A549 (cell line): ENCODE results near the gene C16orf89. TPM values are rescaled to one million over a fixed set of nuclear protein-coding genes. Genes with fewer than 3 reads are reported as not detected.

Experiments
- ATAC-seq, 2 experiments: fragments of 200-7000 bp in 1 of 2; fragments of >200 bp in 1 of 2; cut with Nextera tagmentation in 1 of 2; cut with Tn5 transposase in 1 of 2; 3 replicates each; pipeline versions ENCODE4 v1.8.0 to v1.9.1; 2018 to 2020; ENCODE audit warnings: mild to moderate bottlenecking in 1 of 2, moderate library complexity in 1 of 2
- CTCF ChIA-PET: fragments of 300-600 bp; sonication (Branson Sonifier 250); formaldehyde crosslinking; extraction: SDS; loops from one replicate; lab custom pipeline; 2021; ENCODE audit warnings: antibody characterized with exemption, inconsistent platforms; lab: Yijun Ruan, JAX
- POLR2A ChIA-PET: fragments of 350-600 bp; formaldehyde crosslinking; extraction: SDS; loops from one replicate; lab custom pipeline; 2021; ENCODE audit warnings: antibody characterized with exemption, inconsistent platforms; lab: Yijun Ruan, JAX
- DNase-seq, 2 experiments: peaks; one replicate each; pipeline versions ENCODE4 v3.0.0 to v3.0.0-alpha.2; 2011 to 2016; ENCODE audit warnings: low read depth in 1 of 2, low spot score in 1 of 2
- FAIRE-seq: peaks from 2 replicates; lab custom pipeline; 2011; peaks lifted over from hg19 to GRCh38; lab: Jason Lieb, UNC
- H3K27ac ChIP-seq, 2 experiments: fragments of >200 bp; sonication (Bioruptor Twin); formaldehyde crosslinking; 3 replicates each; pipeline ENCODE4 v1.5.1; 2016 to 2017
- H3K4me1 ChIP-seq: fragments of >200 bp; sonication (Bioruptor Twin); formaldehyde crosslinking; 3 replicates; pipeline ENCODE4 v1.6.1; 2016
- H3K4me2 ChIP-seq: fragments of >200 bp; sonication (Bioruptor Twin); formaldehyde crosslinking; 3 replicates; pipeline ENCODE4 v1.6.1; 2016
- H3K4me3 ChIP-seq: fragments of >200 bp; sonication (Bioruptor Twin); formaldehyde crosslinking; 3 replicates; pipeline ENCODE4 v1.5.1; 2016
- H3K9me3 ChIP-seq: fragments of >200 bp; sonication (Bioruptor Twin); formaldehyde crosslinking; 3 replicates; pipeline ENCODE4 v1.6.1; 2016
- ATOH8 ChIP-seq: fragments of 250-450 bp; sonication (Bioruptor Pico); IDR thresholded peaks from 2 replicates; pipeline ENCODE4 v1.5.0; 2020; ENCODE audit warnings: low read depth, mild to moderate bottlenecking, moderate library complexity
- BHLHE40 ChIP-seq: IDR thresholded peaks from 2 replicates; pipeline ENCODE4 v1.6.1; 2012; ENCODE audit warnings: low read depth, low read length, inconsistent platforms
- CEBPB ChIP-seq, 2 experiments: fragments of >200 bp in 1 of 2; sonication (Bioruptor Twin) in 1 of 2; formaldehyde crosslinking in 1 of 2; IDR thresholded peaks; 2 replicates each; pipeline ENCODE4 v1.6.1; 2012 to 2016
- CHD4 ChIP-seq: fragments of 200-600 bp; sonication (generic); IDR thresholded peaks from 2 replicates; pipeline ENCODE4 v1.6.1; 2016; ENCODE audit warnings: antibody characterized with exemption, mild to moderate bottlenecking, borderline replicate concordance
- EP300 ChIP-seq, 2 experiments: fragments of >200 bp; sonication (Bioruptor Twin); formaldehyde crosslinking; IDR thresholded peaks; 2 replicates in 1 of 2; 3 replicates in 1 of 2; pipeline ENCODE4 v1.6.1; 2016 to 2017
- ESRRA ChIP-seq: fragments of 150-350 bp; IDR thresholded peaks from 2 replicates; pipeline ENCODE4 v1.6.1; 2014; ENCODE audit warnings: mild to moderate bottlenecking, low read length, borderline replicate concordance
- FOSL2 ChIP-seq, 2 experiments: fragments of 450-650 bp in 1 of 2; fragments of >200 bp in 1 of 2; sonication (Bioruptor Twin) in 1 of 2; formaldehyde crosslinking; IDR thresholded peaks; 2 replicates each; pipeline versions ENCODE4 v1.5.0 to v1.6.1; 2016 to 2020; ENCODE audit warnings: mild to moderate bottlenecking in 1 of 2, moderate library complexity in 1 of 2
- GATA3 ChIP-seq: IDR thresholded peaks from 2 replicates; pipeline ENCODE4 v1.6.1; 2012; ENCODE audit warnings: borderline replicate concordance
- HDAC2 ChIP-seq: fragments of 200-600 bp; sonication (generic); IDR thresholded peaks from 2 replicates; pipeline ENCODE4 v1.6.1; 2016
- HES2 ChIP-seq: fragments of >200 bp; sonication (Bioruptor Twin); formaldehyde crosslinking; IDR thresholded peaks from 2 replicates; pipeline ENCODE4 v1.6.1; 2016
- HEYL ChIP-seq: fragments of 250-450 bp; sonication (Bioruptor Pico); IDR thresholded peaks from 2 replicates; pipeline ENCODE4 v1.8.0; 2021; ENCODE audit warnings: mild to moderate bottlenecking, moderate library complexity
- HOXA7 ChIP-seq: fragments of 250-450 bp; sonication (Bioruptor Pico); IDR thresholded peaks from 2 replicates; pipeline ENCODE4 v1.5.0; 2020; ENCODE audit warnings: mild to moderate bottlenecking, moderate library complexity
- HOXB5 ChIP-seq: fragments of 250-450 bp; sonication (Bioruptor Pico); IDR thresholded peaks from 2 replicates; pipeline ENCODE4 v1.5.0; 2020; ENCODE audit warnings: mild to moderate bottlenecking, moderate library complexity
- JUNB ChIP-seq: fragments of >200 bp; sonication (Bioruptor Twin); formaldehyde crosslinking; IDR thresholded peaks from 2 replicates; pipeline ENCODE4 v1.6.1; 2016
- MYC ChIP-seq: IDR thresholded peaks from 2 replicates; pipeline ENCODE4 v1.6.1; 2012; ENCODE audit warnings: mild to moderate bottlenecking, inconsistent platforms, low read length, improper control_type of control experiment, borderline replicate concordance
- PHF8 ChIP-seq: fragments of 200-600 bp; sonication (generic); IDR thresholded peaks from 2 replicates; pipeline ENCODE4 v1.6.1; 2016; ENCODE audit warnings: low read depth, mild to moderate bottlenecking, antibody characterized with exemption, moderate library complexity, borderline replicate concordance
- TP53 ChIP-seq: fragments of 250-450 bp; sonication (Bioruptor Pico); IDR thresholded peaks from 2 replicates; pipeline ENCODE4 v1.5.0; 2021; ENCODE audit warnings: mild to moderate bottlenecking, moderate library complexity
- ZC3H11A ChIP-seq: fragments of 450-650 bp; IDR thresholded peaks from 2 replicates; pipeline ENCODE4 v1.6.1; 2014; ENCODE audit warnings: antibody characterized with exemption, mild to moderate bottlenecking
- ZFP36 ChIP-seq: fragments of 450-650 bp; IDR thresholded peaks from 2 replicates; pipeline ENCODE4 v1.6.1; 2014; ENCODE audit warnings: borderline replicate concordance; ENCODE audit not compliant: partially characterized antibody
- ZNF302 ChIP-seq: fragments of 250-450 bp; sonication (Bioruptor Pico); IDR thresholded peaks from 2 replicates; pipeline ENCODE4 v1.9.0; 2021; ENCODE audit warnings: inconsistent platforms, mild to moderate bottlenecking, moderate library complexity
- WGBS: methylation state at CpG from one replicate; pipeline ENCODE4 v1.1.6; 2017; ENCODE audit errors: missing lambda C conversion rate; 5-methylcytosine and 5-hydroxymethylcytosine counted together
- polyA plus RNA-seq, 4 experiments: library from polyadenylated mRNA; depleted of rRNA in 3 of 4; stranded (reverse); fragments of >200 nt; fragmentation: RNase III in 1 of 4; extraction: RNeasy Plus Mini Kit Qiagen cat#74134 plus additional on column Dnase treatment in 1 of 4; gene quantifications; 2 replicates in 3 of 4; 3 replicates in 1 of 4; pipeline ENCODE4 v1.2.3, GENCODE V29; 2011 to 2017
- TF ChIP-seq, protein P1 (sequence below): IDR thresholded peaks from 2 replicates; pipeline ENCODE4 v1.6.1; 2012; ENCODE audit warnings: low read depth, borderline replicate concordance
- TF ChIP-seq, protein P2 (sequence below): fragments of >200 bp; sonication (Bioruptor Twin); formaldehyde crosslinking; IDR thresholded peaks from 3 replicates; pipeline ENCODE4 v1.6.1; 2016
- TF ChIP-seq, protein P3 (sequence below): IDR thresholded peaks from 2 replicates; pipeline ENCODE4 v1.6.1; 2012

C16orf89 gene
- polyA plus RNA-seq, 2 of the 4 experiments (the other 2 are of a cell fraction): not detected

GRCh38 chr16:5001571-5001970 is 64.2 kb downstream of the C16orf89 start:
- no peaks in the 10 kb centered on the region for H3K4me1 ChIP-seq
- no peak overlapping the region for H3K4me2 ChIP-seq
- no peak for TF ChIP-seq MYC
- no peak for TF ChIP-seq PHF8
- no peak for TF ChIP-seq GATA3
- TF ChIP-seq FOSL2 (IDR thresholded peaks at IDR 0.05): no peak
- no peak for TF ChIP-seq FOSL2 (CRISPR knock-in tag; IDR thresholded peaks at IDR 0.05)
- no peak for TF ChIP-seq ZFP36
- TF ChIP-seq, protein P1, sequence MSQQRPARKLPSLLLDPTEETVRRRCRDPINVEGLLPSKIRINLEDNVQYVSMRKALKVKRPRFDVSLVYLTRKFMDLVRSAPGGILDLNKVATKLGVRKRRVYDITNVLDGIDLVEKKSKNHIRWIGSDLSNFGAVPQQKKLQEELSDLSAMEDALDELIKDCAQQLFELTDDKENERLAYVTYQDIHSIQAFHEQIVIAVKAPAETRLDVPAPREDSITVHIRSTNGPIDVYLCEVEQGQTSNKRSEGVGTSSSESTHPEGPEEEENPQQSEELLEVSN: no peak
- no peak for TF ChIP-seq ZC3H11A
- TF ChIP-seq HEYL: no peak
- no peak for TF ChIP-seq HOXA7 (CRISPR knock-in tag)
- no peak for TF ChIP-seq ZNF302 (CRISPR knock-in tag)
- no peak for TF ChIP-seq BHLHE40
- no peak for TF ChIP-seq ESRRA
- TF ChIP-seq, protein P2, sequence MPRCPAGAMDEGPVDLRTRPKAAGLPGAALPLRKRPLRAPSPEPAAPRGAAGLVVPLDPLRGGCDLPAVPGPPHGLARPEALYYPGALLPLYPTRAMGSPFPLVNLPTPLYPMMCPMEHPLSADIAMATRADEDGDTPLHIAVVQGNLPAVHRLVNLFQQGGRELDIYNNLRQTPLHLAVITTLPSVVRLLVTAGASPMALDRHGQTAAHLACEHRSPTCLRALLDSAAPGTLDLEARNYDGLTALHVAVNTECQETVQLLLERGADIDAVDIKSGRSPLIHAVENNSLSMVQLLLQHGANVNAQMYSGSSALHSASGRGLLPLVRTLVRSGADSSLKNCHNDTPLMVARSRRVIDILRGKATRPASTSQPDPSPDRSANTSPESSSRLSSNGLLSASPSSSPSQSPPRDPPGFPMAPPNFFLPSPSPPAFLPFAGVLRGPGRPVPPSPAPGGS: no peak
- FAIRE-seq (no peak), DNase-seq (no peak), ATAC-seq (no peak)
- ChIA-PET POLR2A (no interaction called here), CTCF (interaction anchor here (0.6 kb wide), 2 partner anchors 70 to 583 kb away, joined by 4 to 6 read pairs; partner anchors contain the start of gene ALG1)
- H3K9me3 ChIP-seq: no peaks in the 10 kb centered on the region
- H3K27ac ChIP-seq: no peak overlapping the region
- 74% methylated on average over 7 of the region's 7 CpGs for WGBS
- H3K4me3 ChIP-seq: no peak overlapping the region

DNA sequence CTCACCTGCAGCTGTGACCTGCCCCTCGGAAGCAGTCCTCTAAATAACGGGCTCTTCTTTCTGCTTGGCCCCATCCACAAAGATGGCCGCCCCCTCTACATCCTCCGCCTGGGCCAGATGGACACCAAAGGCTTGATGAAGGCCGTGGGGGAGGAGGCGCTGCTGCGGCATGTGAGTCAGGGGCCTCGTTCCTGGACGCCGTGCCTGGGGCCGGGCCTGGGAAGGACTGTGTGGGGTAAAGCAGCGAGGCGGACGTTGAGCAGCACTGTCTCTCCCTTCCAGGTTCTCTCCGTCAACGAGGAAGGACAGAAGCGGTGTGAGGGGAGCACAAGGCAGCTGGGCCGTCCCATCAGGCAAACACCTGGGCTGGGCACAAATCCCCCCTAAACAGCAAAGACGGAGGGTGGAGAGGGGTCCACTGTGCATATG is 65.2 kb downstream of the C16orf89 start:
- 73% methylated on average over 19 of the region's 19 CpGs for WGBS
- H3K9me3 ChIP-seq: no peaks in the 10 kb centered on the region

More for the DNA sequence above, 65.2 kb downstream of the C16orf89 start:
- ATAC-seq (no peak), FAIRE-seq (no peak), DNase-seq (no peak)
- TF ChIP-seq HES2 (no peak), HDAC2 (no peak), CHD4 (no peak), ZNF302 (CRISPR knock-in tag) (no peak), CEBPB (IDR thresholded peaks at IDR 0.05) (no peak), JUNB (no peak), TP53 (CRISPR knock-in tag) (no peak), HOXB5 (CRISPR knock-in tag) (no peak), EP300 (IDR thresholded peaks at IDR 0.05) (no peak), ATOH8 (CRISPR knock-in tag) (no peak)
- TF ChIP-seq, protein P3, sequence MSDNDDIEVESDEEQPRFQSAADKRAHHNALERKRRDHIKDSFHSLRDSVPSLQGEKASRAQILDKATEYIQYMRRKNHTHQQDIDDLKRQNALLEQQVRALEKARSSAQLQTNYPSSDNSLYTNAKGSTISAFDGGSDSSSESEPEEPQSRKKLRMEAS: no peak
- POLR2A ChIA-PET: no interaction called here
- no peaks in the 10 kb centered on the region for H3K4me1 ChIP-seq
- H3K4me3 ChIP-seq: no peak overlapping the region
- no peak overlapping the region for H3K27ac ChIP-seq
- CTCF ChIA-PET: no interaction called here
- no peak overlapping the region for H3K4me2 ChIP-seq
